LHCN-M2 (cell line): Measurements from ENCODE around the gene RAPGEF1. TPM values are rescaled to one million over a fixed set of nuclear protein-coding genes. Genes with fewer than 3 reads are reported as not detected.
"Not testable (repeated sequence)": the region's sequence is repeated elsewhere in the genome, so short reads cannot be mapped to it uniquely, and the experiment has no call there.

ENCODE experiments used
- DNase-seq: peaks from one replicate; pipeline ENCODE4 v3.0.0-alpha.2; 2012; ENCODE audit warnings: low read depth
- total RNA-seq: library from RNA; depleted of rRNA; stranded (reverse); fragments of >200 nt; gene quantifications from 2 replicates; pipeline ENCODE4 v1.2.3, GENCODE V29; 2014

Gene RAPGEF1
- total RNA-seq, 1 experiment from 2014 or later = 44.9 TPM

DNA sequence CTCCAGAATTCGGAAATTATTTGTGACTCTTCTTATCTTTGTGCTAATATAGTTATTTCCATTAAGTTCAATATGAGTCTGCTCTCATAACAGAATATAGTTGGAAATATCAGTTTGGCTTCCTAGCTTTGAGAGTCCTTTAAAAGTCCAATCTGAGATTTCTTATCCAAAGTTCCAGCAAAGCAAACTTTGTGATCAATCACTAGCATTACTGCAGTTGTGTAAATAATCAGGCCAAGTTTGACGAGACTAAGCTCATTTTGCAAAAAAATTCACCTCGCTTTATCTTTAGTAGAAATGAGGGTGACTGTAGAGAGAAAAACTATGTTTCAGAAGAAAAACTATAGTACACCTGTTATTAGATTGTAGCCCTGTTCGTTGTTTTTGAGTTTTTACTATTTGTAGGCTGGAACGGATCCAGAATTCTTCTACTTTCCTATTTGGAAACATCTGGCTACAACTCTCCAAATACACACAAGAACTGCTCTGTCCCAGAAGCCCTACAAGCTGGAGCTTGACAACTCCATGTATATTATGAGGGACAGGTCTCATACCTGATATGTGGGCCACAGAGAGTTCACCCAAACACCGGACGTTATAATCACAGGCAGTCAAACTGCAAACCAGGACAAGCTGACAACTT is 47.8 kb downstream of the RAPGEF1 start:
- no peak for DNase-seq

DNA sequence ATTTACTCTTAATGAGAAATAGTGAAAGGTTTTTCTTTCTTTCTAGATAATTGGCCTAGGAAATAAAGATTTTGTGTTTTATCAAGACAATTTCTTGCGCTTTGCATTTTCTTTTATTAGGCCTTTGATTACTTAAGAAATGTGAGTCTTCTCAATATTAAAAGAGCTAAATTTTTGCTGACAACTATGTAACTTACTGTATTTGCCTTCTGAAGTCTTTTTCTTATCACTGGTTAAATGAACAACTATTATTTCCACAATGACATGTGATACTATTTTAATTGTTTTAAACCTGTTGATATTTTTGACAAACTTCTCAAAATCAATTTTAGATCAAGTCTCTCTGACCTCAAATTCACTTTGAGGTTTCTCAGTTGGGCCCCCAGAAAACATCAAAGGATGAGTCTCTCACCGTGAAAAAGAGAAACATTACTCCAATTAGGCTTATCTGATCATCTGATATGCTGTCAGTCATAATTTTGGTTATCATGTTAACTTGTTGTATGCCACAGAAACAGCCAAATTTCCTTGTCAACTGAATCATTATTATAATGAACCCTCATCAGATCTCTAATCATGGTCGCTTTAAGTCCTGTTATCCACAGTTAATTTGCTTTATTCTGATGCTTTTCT is 48.8 kb downstream of the RAPGEF1 start:
- no peak for DNase-seq

GRCh38 chr9:131690462-131690861 is 49.4 kb downstream of the RAPGEF1 start:
- no peak for DNase-seq

DNA sequence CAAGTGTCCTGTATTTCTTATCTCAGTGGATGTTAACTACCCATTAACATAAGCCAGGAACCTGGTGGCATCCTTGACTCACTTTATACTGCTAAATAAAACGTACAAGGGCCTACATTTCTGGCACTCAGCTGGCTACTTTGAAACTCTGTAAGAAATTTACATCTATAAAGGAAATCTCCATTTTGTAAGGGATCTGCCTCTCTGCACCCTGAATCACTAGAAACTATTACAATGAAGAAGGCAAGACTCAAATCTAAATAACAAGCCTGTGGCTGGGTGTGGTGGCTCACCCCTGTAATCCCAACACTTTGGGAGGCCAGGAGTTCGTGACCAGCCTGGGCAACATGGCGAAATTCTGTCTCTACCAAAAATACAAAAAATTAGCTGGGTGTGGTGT is 51.5 kb downstream of the RAPGEF1 start:
- no peak for DNase-seq

GRCh38 chr9:131685753-131686706 is 53.8 kb downstream of the RAPGEF1 start:
- no peak for DNase-seq

DNA sequence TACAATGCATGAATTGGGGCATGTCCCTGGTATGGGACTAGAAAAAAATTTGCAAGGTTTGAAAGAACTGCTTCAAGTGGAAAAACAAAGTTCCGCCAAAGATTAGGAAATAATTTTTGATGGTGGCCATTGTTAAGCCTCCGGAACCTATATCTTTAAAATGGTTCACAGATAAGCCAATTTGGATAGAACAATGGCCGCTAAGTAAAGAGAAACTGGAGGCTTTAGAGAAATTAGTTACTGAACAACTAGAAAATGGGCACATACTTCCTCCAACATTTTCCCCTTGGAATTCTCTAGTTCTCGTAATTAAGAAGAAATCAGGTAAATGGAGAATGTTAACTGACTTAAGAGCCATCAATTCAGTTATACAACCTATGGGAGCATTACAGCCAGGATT is 56.8 kb downstream of the RAPGEF1 start:
- not testable (repeated sequence) for DNase-seq

- DNase-seq = no peak
Observed at GRCh38 chr9:131682261-131682660, 57.6 kb downstream of the RAPGEF1 start.

DNA sequence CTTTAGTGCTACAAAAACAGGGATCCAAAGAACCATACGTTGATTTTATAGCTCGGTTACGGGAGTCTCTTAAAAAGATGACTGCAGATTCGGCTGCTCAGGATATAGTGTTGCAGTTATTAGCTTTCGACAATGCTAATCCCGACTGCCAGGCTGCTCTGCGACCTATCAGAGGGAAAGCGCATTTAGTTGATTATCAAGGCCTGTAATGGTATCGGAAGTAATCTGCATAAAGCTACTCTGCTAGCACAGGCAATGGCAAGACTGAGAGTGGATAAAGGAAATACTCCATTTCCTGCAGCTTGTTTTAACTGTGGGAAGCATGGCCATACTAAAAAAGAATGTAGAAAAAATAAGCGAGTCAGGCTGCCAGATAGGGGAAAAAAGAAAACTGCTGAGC is 58.0 kb downstream of the RAPGEF1 start:
- DNase-seq = not testable (repeated sequence)

DNA sequence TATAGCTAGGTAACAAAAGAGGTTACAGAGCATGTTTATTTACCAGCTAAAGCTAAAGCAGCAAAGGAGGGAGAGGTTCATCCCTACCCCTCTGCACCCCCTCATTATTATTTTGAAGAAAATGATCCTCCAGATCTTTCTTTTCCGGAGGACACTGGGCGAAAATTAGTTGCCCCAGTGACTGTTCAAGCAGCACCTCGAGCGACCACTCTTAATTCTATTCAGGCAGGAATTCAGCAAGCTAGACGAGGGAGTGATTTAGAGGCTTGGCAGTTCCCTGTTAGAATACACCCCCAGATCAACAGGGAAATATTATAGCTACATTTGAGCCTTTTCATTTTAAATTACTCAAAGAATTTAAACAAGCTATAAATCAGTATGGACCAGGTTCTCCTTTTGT is 58.8 kb downstream of the RAPGEF1 start:
- DNase-seq = not testable (repeated sequence)

DNA sequence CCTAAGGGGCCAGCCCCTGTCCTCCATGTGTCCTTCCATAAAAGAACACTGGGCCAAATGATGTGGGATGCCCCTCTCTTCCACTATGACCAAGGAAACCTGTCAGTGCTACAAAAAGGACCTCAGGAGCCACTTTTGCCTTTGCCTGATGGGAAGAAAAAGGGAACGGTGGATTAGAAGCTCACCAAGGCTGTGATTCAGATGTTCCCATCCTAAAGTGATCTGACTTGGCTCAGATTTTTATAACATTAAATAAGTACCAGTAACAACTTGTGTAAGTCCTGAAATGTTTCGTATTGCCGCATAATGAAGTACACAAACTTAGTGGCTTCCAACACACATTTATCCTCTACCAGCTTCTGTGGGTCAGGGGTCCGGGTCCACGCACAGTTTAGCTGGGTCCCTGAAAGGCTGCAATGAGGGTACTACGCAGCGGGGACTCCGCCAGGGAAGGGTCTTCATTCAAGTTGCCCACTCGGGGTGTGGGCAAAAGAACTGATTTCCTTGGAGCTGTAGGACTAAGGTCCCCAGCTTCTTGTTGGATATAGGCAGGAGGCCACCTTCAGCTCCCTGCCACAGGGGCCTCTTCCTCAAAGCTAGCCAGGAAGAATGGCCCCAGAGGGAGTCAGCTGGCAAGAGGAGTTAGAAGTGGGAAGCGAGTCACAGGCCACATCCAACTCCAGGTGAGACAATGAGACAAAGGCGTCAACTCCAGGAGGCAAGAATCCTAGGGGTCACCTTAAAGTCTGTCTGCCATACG is 60.4 kb downstream of the RAPGEF1 start:
- peak; percentile 40 for DNase-seq

DNA sequence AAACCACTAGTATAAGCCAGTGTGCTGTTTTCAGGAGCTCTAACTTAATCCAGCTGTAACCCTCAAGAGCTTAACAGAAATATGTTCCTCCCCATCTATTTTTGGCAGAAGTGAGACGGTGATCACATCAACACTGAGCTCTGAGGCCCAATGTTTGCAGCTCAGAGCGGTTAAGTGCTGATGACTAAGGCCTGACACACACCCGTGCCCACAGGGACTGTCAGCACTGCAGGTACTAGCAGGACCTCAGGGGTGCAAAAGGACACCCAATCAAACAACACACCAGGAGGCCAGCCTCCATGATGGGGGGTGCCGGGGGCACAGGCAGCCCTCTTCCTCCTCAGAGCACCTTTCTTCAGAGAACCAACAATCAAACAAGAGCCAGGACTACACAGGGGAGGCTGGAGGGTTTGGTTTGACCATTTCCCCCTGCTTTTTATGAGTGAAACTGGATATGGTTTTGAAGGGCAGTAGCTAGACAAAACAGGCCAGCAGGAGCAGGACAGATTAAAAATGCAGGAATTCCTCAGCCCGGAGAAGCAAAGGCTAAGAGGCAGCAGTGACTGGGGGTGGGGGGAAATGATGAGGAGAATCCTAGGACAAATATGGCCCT is 61.3 kb downstream of the RAPGEF1 start:
- DNase-seq = peak; percentile 98

DNA sequence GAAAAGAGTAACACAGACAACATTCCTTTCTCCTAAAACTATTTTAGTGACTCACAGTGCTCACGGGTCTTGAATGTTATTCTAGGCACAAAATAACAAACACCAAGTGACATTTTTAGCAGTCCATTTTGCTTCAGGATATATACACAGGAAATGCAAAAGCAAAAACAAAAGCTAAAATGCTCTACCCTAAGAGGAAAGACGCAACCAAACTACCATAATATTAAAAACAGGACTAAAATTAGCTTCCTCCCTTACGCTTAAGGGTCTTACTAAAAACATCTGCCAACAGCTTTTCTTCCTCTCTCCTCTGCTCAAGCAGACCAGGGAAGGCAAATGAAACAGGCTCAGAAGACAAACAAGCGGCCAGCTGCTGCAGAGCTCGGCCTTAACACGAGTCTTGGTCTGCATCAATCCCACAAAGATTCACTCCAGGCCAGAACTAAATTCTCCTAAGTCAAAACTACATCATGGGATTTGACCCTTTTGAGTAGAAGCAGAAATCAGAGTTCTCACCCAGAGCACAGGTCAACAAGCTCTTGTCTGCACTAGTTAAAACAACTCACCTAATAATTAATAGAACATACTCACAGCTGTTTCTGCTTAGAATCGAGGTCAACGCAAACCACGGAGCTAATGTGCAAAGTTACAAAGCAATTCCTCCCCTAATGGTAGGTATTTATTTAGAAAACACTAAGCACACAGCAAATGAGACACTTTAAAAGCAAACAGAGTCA is 62.3 kb downstream of the RAPGEF1 start:
- peak; percentile 76 for DNase-seq

DNA sequence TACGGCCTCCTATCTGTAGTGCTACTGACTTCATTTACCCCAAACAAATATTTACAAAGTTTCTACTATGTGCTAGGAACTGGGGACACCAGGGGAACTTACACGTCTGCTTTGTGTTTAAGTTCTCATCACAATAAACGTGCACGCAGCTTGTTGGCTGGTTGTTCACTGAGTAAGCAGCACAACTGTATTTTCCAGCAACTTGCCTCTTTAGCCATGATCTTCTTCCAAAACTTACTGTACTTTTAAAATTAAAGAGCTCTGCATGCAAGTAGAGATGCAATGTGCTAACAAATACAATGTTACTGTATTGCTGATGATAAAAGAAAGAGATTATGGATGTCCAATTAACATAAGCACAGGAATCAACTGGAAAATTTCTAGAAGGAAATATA is 62.8 kb downstream of the RAPGEF1 start:
- peak; percentile 38 for DNase-seq

DNA sequence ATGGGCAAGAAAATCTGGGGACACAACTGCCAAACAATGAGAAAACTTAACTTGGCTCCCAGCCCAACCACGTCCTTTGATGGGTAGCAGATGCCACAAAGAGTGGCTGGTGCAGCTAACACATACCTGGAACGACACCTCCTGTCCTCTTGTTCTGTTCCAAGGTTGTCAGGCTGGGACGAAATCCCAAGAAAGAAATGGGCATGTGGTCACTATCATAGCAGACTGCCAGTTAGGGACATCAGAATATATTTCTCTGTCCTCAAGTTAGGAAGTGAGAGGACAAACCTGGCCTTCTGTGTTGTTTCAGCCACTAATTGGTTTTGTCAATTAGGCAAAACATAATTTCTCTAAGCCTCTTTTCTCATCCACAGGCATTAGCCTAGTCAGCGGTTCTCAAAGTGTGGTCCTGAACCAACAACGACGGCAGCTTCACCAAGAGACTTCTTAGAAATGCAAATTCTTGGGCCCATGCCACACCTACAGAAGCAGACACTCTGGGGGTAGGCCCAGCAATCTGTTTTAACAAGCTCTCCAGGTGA is 63.4 kb downstream of the RAPGEF1 start:
- DNase-seq = no peak

DNA sequence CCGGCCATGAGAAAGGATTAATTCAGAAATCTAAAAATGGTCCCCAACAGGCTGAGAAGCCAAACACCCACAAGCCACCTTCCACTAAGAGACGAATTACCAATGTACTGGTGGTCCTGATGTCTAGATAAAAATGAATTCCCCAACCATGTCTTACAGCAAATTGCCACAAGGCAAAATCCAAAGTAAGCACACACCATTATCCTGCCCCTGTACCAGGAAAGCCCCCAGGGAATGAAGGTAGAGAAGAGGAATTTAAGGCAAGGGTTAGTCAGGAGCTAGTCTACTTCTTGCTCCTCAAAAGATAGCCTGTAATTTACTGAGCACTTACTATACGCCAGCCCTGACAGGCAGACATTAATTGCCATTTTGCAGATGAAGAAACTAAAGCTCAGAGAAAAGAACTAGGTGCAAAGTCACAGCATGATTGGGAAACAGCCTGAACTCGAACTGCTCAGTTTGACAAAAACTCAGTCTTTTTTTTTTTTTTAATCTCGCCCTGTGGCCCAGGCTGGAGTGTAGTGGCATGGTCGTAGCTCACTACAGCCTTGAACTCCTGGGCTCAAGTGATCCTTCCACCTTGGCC is 64.3 kb downstream of the RAPGEF1 start:
- DNase-seq = no peak

DNA sequence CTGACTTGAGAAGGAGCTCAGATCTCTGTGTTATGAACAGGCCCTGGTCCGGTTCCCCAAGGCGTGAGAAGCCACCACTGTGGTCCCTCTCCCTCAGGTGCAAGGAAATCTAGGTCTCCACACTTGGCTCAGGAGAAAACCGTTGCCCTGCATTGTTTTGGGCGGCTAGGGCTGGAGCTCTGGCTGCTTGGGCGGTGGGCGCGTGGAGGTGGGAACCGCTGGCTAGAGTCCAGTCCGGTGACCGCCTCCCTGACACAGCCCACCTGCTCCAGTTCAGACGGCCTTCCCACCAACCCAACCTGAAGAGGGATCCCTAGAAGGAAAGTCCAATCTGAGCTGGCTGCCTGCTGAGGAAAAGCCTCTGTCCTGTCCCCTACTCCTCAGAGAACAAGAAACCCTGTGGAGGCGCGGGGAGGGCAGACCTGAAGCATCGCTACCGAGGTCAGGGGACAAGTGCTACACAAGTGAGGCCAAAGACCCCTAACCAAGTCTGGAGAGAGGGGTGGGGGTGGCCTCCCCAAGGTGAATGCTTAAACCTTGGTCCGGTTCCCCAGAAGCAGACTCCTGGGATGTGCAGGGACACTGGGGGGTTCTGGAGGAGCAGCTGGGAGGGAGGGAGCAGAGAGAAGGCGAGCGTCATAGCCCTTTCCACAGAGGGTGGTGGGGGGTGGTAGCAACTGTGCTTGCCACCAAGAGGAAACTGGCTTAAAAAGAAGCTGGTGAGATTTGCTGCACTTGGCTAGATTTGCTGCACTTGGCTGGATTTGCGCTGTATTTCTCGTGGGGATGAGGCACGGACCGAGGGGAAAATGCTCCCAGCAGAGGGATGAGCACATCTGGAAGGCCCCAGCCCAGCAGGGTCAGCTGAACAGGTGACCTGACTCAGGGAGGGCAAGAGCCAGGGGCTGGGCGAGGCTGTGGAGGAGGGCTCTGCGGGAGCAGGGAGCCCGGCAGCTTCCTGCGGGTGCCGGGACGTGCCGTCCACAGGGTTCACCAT is 65.2 kb downstream of the RAPGEF1 start:
- no peak for DNase-seq

DNA sequence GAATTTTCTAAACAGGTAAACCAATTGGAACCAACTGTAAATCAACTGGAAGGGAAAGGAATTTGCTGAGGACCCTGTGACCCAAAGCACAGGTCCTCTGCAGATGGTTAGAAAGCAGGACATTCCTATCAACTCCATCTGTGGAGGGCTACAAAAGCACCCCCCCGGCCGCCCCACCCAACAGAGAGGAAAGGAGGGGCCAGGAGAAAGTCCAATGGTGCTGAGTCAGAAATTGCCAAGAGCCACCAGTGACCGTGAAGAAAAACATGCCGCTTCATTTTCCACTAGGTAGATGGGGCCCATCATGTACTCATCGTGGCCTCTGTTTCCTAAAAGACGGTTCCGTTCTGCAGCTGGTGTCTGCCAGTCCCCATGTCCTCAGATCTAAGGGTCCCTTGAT is 66.3 kb downstream of the RAPGEF1 start:
- DNase-seq = no peak

GRCh38 chr9:131673068-131673467 is 66.8 kb downstream of the RAPGEF1 start:
- DNase-seq = no peak

DNA sequence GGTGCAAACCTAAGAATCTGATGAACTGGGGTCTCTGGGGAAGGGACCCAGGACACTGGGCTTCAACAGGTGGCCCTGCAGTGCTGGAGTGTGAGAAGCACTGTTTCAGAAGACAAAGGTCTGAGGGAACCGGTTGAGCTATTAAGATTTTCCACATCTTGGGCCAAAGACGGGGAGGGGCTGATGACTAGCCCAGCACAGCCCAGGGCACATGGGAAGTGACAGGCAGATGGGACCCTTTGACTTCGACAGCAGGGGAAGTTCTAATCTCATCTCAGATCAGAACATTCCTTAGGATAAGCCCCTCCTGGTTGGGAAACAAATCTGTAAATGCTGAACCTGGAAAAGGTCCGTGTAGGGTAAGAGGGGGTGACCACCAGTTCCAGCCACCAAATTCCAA is 67.4 kb downstream of the RAPGEF1 start:
- no peak for DNase-seq
